Measurements from ENCODE around the gene PTBP2. TPM values are rescaled to one million over a fixed set of nuclear protein-coding genes. Genes with fewer than 3 reads are reported as not detected.
"Not testable (repeated sequence)": the region's sequence is repeated elsewhere in the genome, so short reads cannot be mapped to it uniquely, and the experiment has no call there.

PTBP2 gene
- polyA plus RNA-seq, 1 experiment = 5.7 TPM

DNA sequence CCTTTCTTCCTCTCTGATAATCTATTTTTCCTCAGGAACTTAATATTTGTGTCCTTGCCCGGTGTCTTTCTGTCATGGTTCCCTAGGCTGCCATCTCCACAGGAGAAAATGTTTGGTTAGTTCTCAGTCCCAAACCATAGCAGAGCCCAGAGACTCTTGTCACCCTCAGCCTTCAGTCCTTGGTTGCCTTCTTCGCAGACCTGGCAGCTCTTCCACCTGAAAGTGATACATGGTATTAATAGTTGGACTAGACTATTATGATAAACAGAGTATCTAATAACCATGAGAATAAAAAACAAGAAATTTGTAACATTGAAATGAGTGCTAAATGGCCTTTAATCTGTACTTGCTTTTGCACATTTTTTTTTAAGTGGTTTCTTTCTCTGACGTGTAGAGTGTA, 26.5 kb downstream of the PTBP2 start:
- 0 out of 2 replicates have a peak, but pooled peaks cover 2% of the 10 kb centered on the region for H3K36me3 ChIP-seq (ENCODE audit: control insufficient read depth, insufficient read depth, low read length)
- ChIA-PET CTCF (no interaction called here), POLR2A (no interaction called here)
- TF ChIP-seq CTCF (IDR thresholded peaks at IDR 0.05; ENCODE audit: insufficient read depth, low read depth, low read length) = no peak
- no peak for DNase-seq (ENCODE audit: low read depth)
- no peak overlapping the region for H3K4me3 ChIP-seq (ENCODE audit: low read depth, low read length)
- H3K27me3 ChIP-seq (ENCODE audit: control insufficient read depth, insufficient read depth, low read length) = no peaks in the 10 kb centered on the region

GRCh38 chr1:96749618-96750017, 28.0 kb downstream of the PTBP2 start:
- POLR2A ChIA-PET = no interaction called here

DNA sequence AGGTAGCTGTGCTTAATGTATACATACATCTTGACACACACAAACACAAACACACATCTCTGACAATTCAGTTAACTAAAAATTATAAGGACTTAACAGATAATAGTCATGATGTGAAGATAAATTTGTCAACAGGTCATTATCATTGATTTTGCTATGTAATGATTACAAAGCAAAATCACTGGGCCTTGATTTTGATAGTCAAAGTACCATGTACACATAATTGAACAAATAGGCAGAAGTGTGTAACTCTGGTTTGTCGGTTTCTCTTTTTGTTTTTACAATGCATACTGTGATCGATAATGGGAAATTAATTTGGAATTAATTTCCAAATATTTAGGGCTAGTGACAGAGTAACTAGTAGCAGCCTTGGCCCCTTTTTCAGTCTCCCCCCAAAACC, 30.8 kb downstream of the PTBP2 start:
- CTCF ChIA-PET = no interaction called here
- POLR2A ChIA-PET = no interaction called here
- Histone ChIP-seq H3K4me3 (ENCODE audit: low read depth, low read length) (no peak overlapping the region), H3K27me3 (ENCODE audit: control insufficient read depth, insufficient read depth, low read length) (no peaks in the 10 kb centered on the region), H3K36me3 (ENCODE audit: control insufficient read depth, insufficient read depth, low read length) (0 out of 2 replicates have a peak, but pooled peaks cover 2% of the 10 kb centered on the region)
- TF ChIP-seq CTCF (IDR thresholded peaks at IDR 0.05; ENCODE audit: insufficient read depth, low read depth, low read length) = no peak
- no peak for DNase-seq (ENCODE audit: low read depth)

More at GRCh38 chr1:96749618-96750017, 28.0 kb downstream of the PTBP2 start:
- CTCF ChIA-PET = no interaction called here
- no peak for TF ChIP-seq CTCF (IDR thresholded peaks at IDR 0.05; ENCODE audit: insufficient read depth, low read depth, low read length)
- DNase-seq (ENCODE audit: low read depth) = no peak
- Histone ChIP-seq H3K36me3 (ENCODE audit: control insufficient read depth, insufficient read depth, low read length) (0 out of 2 replicates have a peak, but pooled peaks cover 2% of the 10 kb centered on the region), H3K27me3 (ENCODE audit: control insufficient read depth, insufficient read depth, low read length) (no peaks in the 10 kb centered on the region), H3K4me3 (ENCODE audit: low read depth, low read length) (no peak overlapping the region)

DNA sequence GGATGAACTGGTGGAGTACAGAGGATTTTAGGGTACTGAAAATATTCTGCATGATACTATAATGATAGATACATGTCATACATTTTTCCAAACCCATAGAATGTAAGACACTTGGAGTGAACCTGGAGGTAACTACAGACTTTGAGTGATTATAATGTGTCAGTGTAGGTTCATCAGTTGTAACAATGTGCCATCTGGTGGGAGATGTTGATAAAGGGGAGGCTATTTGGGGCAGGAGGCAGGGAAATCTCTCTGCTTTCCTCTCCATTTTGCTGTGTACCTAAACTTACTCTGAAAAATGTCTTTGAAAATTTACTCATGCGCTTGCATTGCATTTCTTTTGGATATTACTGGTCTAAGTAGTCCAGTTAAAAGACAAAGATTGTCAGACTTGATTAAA, 35.2 kb downstream of the PTBP2 start:
- CTCF ChIA-PET = no interaction called here
- H3K36me3 ChIP-seq (ENCODE audit: control insufficient read depth, insufficient read depth, low read length) = 0 out of 2 replicates have a peak, but pooled peaks cover 2% of the 10 kb centered on the region
- no peak overlapping the region for H3K4me3 ChIP-seq (ENCODE audit: low read depth, low read length)
- DNase-seq (ENCODE audit: low read depth) = no peak
- TF ChIP-seq CTCF (IDR thresholded peaks at IDR 0.05; ENCODE audit: insufficient read depth, low read depth, low read length) = no peak
- POLR2A ChIA-PET = no interaction called here
- no peaks in the 10 kb centered on the region for H3K27me3 ChIP-seq (ENCODE audit: control insufficient read depth, insufficient read depth, low read length)

DNA sequence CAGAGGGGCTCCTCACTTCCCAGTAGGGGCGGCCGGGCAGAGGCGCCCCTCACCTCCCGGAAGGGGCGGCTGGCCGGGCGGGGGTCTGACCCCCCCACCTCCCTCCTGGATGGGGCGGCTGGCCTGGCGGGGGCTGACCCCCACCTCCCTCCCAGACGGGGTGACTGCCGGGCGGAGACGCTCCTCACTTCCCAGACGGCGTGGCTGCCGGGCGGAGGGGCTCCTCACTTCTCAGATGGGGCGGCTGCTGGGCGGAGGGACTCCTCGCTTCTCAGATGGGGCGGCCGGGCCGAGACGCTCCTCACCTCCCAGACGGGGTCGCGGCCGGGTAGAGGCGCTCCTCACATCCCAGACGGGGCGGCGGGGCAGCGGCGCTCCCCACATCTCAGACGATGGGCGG, 41.0 kb downstream of the PTBP2 start:
- H3K27me3 ChIP-seq (ENCODE audit: control insufficient read depth, insufficient read depth, low read length); POLR2A ChIA-PET; H3K36me3 ChIP-seq (ENCODE audit: control insufficient read depth, insufficient read depth, low read length); CTCF ChIA-PET; DNase-seq (ENCODE audit: low read depth); H3K4me3 ChIP-seq (ENCODE audit: low read depth, low read length): not testable (repeated sequence)

GRCh38 chr1:96763514-96763913, 41.9 kb downstream of the PTBP2 start:
- ChIA-PET CTCF (no interaction called here), POLR2A (no interaction called here)
- no peak for TF ChIP-seq CTCF (IDR thresholded peaks at IDR 0.05; ENCODE audit: insufficient read depth, low read depth, low read length)
- Histone ChIP-seq H3K4me3 (ENCODE audit: low read depth, low read length) (no peak overlapping the region), H3K27me3 (ENCODE audit: control insufficient read depth, insufficient read depth, low read length) (no peaks in the 10 kb centered on the region), H3K36me3 (ENCODE audit: control insufficient read depth, insufficient read depth, low read length) (no peaks in the 10 kb centered on the region)
- no peak for DNase-seq (ENCODE audit: low read depth)
